Thyroid gland (tissue), 4 donors: ENCODE measurements around the gene LMO7. TPM values are rescaled to one million over a fixed set of nuclear protein-coding genes. Genes with fewer than 3 reads are reported as not detected.

Experiments
- DNase-seq, 2 donors: peaks; one replicate each; pipeline ENCODE4 v3.0.0-alpha.2; 2019
- H3K27ac ChIP-seq, 3 donors: fragments of 200-600 bp; sonication (generic); 1 replicate in 2 of 3; 2 replicates in 1 of 3; pipeline ENCODE4 v1.5.1; 2016 to 2019; ENCODE audit warnings: mild to moderate bottlenecking in 1 of 3, moderate library complexity in 1 of 3
- H3K27me3 ChIP-seq: fragments of 200-600 bp; sonication (generic); one replicate; pipeline ENCODE4 v1.5.1; 2019
- H3K36me3 ChIP-seq, 2 donors: fragments of 200-600 bp; sonication (generic); one replicate each; pipeline ENCODE4 v1.5.1; 2016 to 2019
- H3K4me1 ChIP-seq, 2 donors: fragments of 200-600 bp; sonication (generic); one replicate each; pipeline ENCODE4 v1.5.1; 2017 to 2019
- H3K4me3 ChIP-seq, 3 donors: fragments of 200-600 bp; sonication (generic); replicated peaks in 1 of 3; 1 replicate in 2 of 3; 2 replicates in 1 of 3; pipeline ENCODE4 v1.5.1; 2016; ENCODE audit warnings: mild to moderate bottlenecking in 1 of 3
- H3K9me3 ChIP-seq: fragments of 200-600 bp; sonication (generic); one replicate; pipeline ENCODE4 v1.5.1; 2017
- CTCF ChIP-seq, 6 experiments: fragments of 200-600 bp in 3 of 6; fragments of 450-650 bp in 3 of 6; sonication (generic) in 3 of 6; IDR thresholded peaks; one replicate each; pipeline ENCODE4 v1.5.1; 2016 to 2019; ENCODE audit warnings: antibody characterized with exemption in 6 of 6, mild to moderate bottlenecking in 2 of 6, inconsistent platforms in 1 of 6, moderate library complexity in 1 of 6
- POLR2A ChIP-seq, 2 donors: fragments of 450-650 bp; IDR thresholded peaks; one replicate each; pipeline ENCODE4 v1.6.1; 2017; ENCODE audit warnings: antibody characterized with exemption in 2 of 2, mild to moderate bottlenecking in 2 of 2, moderate library complexity in 1 of 2
- WGBS, 2 donors: methylation state at CpG; one replicate each; pipeline ENCODE4 v1.1.5; 2017; 5-methylcytosine and 5-hydroxymethylcytosine counted together
- intact Hi-C: fragments of 100-400 bp; cut with DNase I; formaldehyde crosslinking; loops from one replicate; pipeline ENCODE4 v1.15.1; 2023
- total RNA-seq, 4 donors: library from RNA; depleted of rRNA; stranded (reverse); fragments of >200 nt; gene quantifications; one replicate each; pipeline ENCODE4 v1.2.3, GENCODE V29; 2016

LMO7 gene
- total RNA-seq, 4 donors from 2014 or later, result 129 to 218 (median 185) TPM

GRCh38 chr13:75818179-75818967 is 182.2 kb downstream of the LMO7 start:
- H3K4me3 ChIP-seq, result no peak overlapping the region
- H3K36me3 ChIP-seq, result peaks cover 0 to 12% of the 10 kb centered on the region in 2 donors
- no peak overlapping the region for H3K27ac ChIP-seq
- WGBS, 2 donors, result 91% methylated on average over 9 of the region's 9 CpGs
- TF ChIP-seq POLR2A (IDR thresholded peaks at IDR 0.05) (no peak), CTCF (IDR thresholded peaks at IDR 0.05) (no peak)
- H3K9me3 ChIP-seq, result no peaks in the 10 kb centered on the region
- H3K27me3 ChIP-seq, result no peaks in the 10 kb centered on the region
- H3K4me1 ChIP-seq, result no peaks in the 10 kb centered on the region
- intact Hi-C loops, result no loop called here
- DNase-seq, result no peak

DNA sequence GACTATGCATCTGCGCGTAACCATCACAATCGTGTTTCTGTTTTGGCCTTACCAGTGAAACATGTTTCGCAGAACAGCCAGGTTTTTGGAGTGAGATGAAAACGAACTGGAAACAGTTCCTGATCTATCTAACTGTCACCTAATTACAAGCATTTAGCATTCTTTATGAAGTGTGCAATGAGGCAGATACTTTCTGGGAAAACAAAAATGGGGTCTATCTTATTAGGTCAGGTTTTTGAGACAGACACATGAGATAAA is 182.8 kb downstream of the LMO7 start:
- intact Hi-C loops, result no loop called here
- H3K4me1 ChIP-seq, result no peaks in the 10 kb centered on the region
- WGBS, 2 donors, result 93 to 96% methylated on average over 5 of the region's 5 CpGs
- no peaks in the 10 kb centered on the region for H3K9me3 ChIP-seq
- no peak for DNase-seq
- H3K4me3 ChIP-seq, result no peak overlapping the region
- H3K27me3 ChIP-seq, result no peaks in the 10 kb centered on the region
- H3K27ac ChIP-seq, result no peak overlapping the region
- TF ChIP-seq CTCF (IDR thresholded peaks at IDR 0.05), result no peak
- TF ChIP-seq POLR2A (IDR thresholded peaks at IDR 0.05), result no peak
- H3K36me3 ChIP-seq, result peaks cover 0 to 17% of the 10 kb centered on the region in 2 donors

DNA sequence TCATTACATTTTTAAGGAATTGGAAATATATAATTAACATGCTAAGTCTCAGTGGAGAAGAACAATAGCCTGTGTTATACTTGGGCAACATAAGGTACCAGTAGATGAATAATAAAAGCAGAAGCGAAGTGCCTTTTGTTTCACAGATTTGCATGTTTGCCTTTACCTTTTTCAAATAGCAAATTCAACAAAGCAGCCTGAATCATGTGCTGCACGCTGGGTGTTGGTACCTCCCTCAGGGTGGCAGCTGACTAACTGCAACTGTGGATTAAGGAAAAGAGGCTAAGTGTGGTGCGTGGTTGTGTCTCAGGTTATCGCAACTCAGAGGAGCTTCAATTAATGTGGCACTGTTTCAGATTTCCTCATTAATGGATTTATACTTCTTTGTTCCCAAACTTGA is 189.0 kb downstream of the LMO7 start:
- Histone ChIP-seq H3K27ac (no peak overlapping the region), H3K4me1 (no peaks in the 10 kb centered on the region), H3K27me3 (no peaks in the 10 kb centered on the region), H3K36me3 (peaks cover 0 to 18% of the 10 kb centered on the region in 2 donors), H3K9me3 (no peaks in the 10 kb centered on the region), H3K4me3 (no peak overlapping the region)
- 95 to 97% methylated on average over 4 of the region's 4 CpGs for WGBS, 2 donors
- intact Hi-C loops, result no loop called here
- no peak for DNase-seq
- TF ChIP-seq CTCF (IDR thresholded peaks at IDR 0.05), result no peak
- TF ChIP-seq POLR2A (IDR thresholded peaks at IDR 0.05), result no peak

DNA sequence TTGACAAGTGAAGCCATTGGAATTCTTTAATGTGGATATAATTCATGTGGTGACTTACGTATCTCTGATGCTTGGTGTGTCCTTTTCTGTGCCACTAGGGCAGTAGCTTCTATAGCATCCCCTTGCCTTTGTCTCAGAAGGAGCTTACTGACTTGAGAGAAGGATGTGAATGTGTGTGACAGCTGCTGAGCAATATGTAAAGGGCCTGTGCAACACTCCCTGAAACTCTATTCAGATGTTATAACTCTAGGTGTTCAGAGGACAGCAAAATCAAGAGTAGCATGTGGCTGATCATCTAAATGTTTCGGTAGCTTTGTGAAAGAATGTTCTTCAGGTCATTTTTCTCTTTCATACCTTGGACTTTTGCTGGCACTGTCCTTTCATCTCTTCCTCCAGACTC is 189.5 kb downstream of the LMO7 start:
- intact Hi-C loops, result no loop called here
- no peak for DNase-seq
- Histone ChIP-seq H3K36me3 (peaks cover 0 to 18% of the 10 kb centered on the region in 2 donors), H3K27ac (no peak overlapping the region), H3K9me3 (no peaks in the 10 kb centered on the region), H3K27me3 (no peaks in the 10 kb centered on the region), H3K4me1 (no peaks in the 10 kb centered on the region), H3K4me3 (no peak overlapping the region)
- TF ChIP-seq POLR2A (IDR thresholded peaks at IDR 0.05) (no peak), CTCF (IDR thresholded peaks at IDR 0.05) (no peak)
- 96 to 97% methylated on average over 2 of the region's 2 CpGs for WGBS, 2 donors

DNA sequence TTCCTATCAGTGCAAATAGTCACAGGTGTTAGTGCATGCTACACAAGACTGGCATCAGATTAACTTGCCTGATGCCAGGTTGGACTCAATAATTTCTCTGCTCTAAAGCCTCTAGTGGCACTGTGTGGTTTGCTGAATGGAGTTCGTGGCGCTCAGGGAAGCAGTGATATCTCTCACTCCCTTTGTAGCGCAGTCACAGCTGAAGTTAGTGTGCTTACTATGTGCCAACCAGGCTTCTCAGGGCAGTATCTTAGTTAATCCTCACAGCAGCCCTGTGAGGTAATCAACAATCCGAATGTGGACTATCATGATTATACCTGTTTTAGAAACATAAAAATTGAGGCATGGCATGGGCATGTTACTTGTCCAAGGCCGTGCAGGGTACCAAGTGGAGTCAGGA is 190.3 kb downstream of the LMO7 start:
- no peaks in the 10 kb centered on the region for H3K4me1 ChIP-seq
- DNase-seq, result no peak
- peaks cover 0 to 13% of the 10 kb centered on the region in 2 donors for H3K36me3 ChIP-seq
- no peaks in the 10 kb centered on the region for H3K9me3 ChIP-seq
- intact Hi-C loops, result no loop called here
- TF ChIP-seq CTCF (IDR thresholded peaks at IDR 0.05) (no peak), POLR2A (IDR thresholded peaks at IDR 0.05) (no peak)
- no peaks in the 10 kb centered on the region for H3K27me3 ChIP-seq
- 99 to 100% methylated on average over 5 of the region's 5 CpGs for WGBS, 2 donors
- no peak overlapping the region for H3K4me3 ChIP-seq
- H3K27ac ChIP-seq, result no peak overlapping the region
